Fibroblast of skin of right quadriceps (primary cell): ENCODE results near the gene SMAP1.
A peak's percentile ranks its signal among the peaks of the same experiment; 100 is the strongest.

Experiments
- DNase-seq: peaks from one replicate; pipeline ENCODE4 v3.0.0-alpha.2; 2013

SMAP1 gene

GRCh38 chr6:70844301-70844700, 176.6 kb downstream of the SMAP1 start:
- no peak for DNase-seq

GRCh38 chr6:70846207-70846835, 178.6 kb downstream of the SMAP1 start:
- DNase-seq, result no peak

- DNase-seq, result no peak
Observed at GRCh38 chr6:70847106-70848084, 179.7 kb downstream of the SMAP1 start.

GRCh38 chr6:70849348-70850069, 181.8 kb downstream of the SMAP1 start:
- no peak for DNase-seq

GRCh38 chr6:70852667-70853246, 185.1 kb downstream of the SMAP1 start:
- no peak for DNase-seq

- DNase-seq, result no peak
Observed at GRCh38 chr6:70857387-70858077, 189.8 kb downstream of the SMAP1 start.

GRCh38 chr6:70860045-70860444, 192.4 kb downstream of the SMAP1 start:
- DNase-seq, result no peak

GRCh38 chr6:70860920-70861319, 193.2 kb downstream of the SMAP1 start:
- no peak for DNase-seq

- DNase-seq, result no peak
Observed at GRCh38 chr6:70863343-70863742, 195.7 kb downstream of the SMAP1 start.

- no peak for DNase-seq
Observed at GRCh38 chr6:70864401-70864800, 196.7 kb downstream of the SMAP1 start.

- no peak for DNase-seq
Observed at GRCh38 chr6:70872469-70872868, 204.8 kb downstream of the SMAP1 start.

GRCh38 chr6:70874181-70874913, 206.7 kb downstream of the SMAP1 start:
- DNase-seq, result no peak

- DNase-seq, result no peak
Observed at GRCh38 chr6:70879496-70879895, 211.8 kb downstream of the SMAP1 start.

GRCh38 chr6:70884074-70884983, 216.6 kb downstream of the SMAP1 start:
- peak; percentile 43 for DNase-seq

- no peak for DNase-seq
Observed at GRCh38 chr6:70886071-70886470, 218.4 kb downstream of the SMAP1 start.

GRCh38 chr6:70886661-70887060, 219.0 kb downstream of the SMAP1 start:
- no peak for DNase-seq

- DNase-seq, result no peak
Observed at GRCh38 chr6:70889270-70889669, 221.6 kb downstream of the SMAP1 start.

- DNase-seq, result no peak
Observed at GRCh38 chr6:70894001-70894400, 226.3 kb downstream of the SMAP1 start.

GRCh38 chr6:70900047-70900446, 232.4 kb downstream of the SMAP1 start:
- no peak for DNase-seq

- no peak for DNase-seq
Observed at GRCh38 chr6:70901324-70901723, 233.6 kb downstream of the SMAP1 start.
